CD4-positive, alpha-beta T cell treated with Interleukin-4 for 4 hours (primary cell): ENCODE measurements around the gene IRF2BPL.
"Not testable (repeated sequence)": the region's sequence is repeated elsewhere in the genome, so short reads cannot be mapped to it uniquely, and the experiment has no call there.

Experiments
- DNase-seq: peaks from one replicate; pipeline ENCODE4 v3.0.0-alpha.2; 2020

IRF2BPL gene

DNA sequence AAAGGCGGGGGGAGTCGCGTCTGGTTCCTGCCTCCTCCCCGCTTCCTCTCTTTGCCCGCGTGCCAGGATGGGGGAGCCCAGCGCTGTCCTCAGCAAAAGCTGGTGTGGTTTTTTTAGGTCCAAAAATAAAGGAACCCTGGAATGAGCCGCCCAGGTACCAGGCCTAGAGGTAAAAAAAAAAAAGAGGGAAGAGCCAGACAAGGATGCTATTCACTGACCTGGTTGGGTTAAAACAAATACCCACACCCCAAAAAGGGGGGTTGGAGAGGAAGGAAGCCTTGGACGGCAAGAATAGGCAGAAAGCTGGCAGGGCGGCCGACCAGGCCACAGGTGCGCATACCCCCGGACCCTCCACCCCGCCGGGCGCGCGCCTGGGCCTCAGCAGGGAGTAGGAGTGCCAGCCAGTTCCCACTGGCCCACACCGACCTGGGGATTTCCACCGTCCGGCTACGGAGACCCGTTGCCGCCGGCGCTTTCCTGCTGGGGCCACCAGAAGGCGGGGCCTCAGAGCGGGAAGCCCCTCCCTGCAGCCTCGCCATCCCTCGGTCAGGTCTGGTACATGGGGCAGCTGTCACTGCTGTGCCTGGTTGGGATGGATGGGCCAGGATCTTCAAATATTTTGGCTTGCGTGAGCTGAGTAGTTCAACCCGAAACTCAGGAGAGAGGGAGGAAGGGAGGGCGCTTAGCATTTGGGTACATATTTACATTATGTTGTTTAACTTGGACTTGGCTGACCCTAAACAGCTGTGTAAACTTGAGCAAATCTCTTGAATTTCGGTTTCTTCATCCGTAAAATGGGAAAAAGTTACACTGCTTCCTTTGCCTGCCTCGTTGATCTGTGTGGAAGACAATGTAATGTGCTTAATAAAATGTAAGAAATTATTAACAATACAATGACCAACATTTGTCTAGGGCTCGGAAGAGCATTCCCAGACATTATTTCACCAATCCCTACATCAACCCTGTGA is 5.4 kb upstream of the IRF2BPL start:
- DNase-seq: peak; percentile 79

DNA sequence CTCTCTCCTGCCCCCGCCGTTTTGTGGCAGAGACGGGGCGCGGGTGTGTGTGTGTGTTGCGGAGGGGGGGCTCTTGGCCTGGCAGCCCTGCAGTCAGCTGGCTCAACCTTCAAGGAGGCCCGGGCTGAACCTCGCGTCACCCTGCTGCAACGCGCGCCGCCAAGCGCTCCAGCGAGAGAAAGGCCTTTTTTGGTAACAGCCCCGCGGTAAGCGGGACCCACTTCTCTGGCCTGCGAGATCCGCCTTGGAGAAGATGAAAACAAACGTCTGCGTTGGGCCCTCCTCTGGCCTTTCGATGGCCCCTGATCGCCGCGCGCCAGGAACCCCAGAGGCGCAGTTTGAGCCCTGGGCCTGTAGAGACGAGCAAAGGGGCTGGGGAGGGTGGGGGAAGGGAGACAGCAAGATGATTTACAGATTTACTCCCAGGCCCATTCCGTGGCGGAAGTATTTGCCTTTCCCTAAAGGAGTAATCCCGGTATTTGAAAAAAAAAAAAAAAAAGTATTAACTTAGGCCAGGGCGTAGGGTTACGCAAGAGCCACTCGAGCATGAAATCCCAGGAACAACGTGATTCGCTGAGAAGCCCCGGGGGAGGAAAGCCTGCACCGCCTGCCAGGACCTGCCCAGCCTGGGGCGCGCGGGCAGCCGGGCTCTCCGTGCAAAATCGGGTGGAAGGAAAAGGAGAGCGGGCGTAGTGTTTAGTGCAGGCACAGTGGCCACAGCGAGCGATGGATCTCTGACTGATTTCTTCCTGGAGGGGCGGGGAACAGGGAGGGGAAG is 4.5 kb upstream of the IRF2BPL start:
- DNase-seq: peak; percentile 82

DNA sequence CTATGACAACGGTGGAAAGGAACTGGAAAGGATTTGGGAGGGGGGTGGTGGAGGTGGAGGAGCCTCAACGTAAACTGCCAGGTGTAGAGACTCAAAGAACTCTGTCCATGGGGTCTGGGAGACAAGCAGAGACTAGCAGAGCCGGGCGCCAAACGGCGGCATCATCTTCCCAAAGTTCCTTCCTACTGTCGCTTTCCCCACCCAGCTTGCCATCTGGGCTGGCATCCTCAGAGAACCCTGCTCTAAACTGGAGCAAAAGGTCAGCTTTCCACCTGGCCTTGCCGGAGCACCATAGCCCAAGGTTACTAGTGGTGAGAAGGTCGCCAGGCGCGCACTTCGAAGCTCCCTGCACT is 4.0 kb upstream of the IRF2BPL start:
- DNase-seq: no peak

DNA sequence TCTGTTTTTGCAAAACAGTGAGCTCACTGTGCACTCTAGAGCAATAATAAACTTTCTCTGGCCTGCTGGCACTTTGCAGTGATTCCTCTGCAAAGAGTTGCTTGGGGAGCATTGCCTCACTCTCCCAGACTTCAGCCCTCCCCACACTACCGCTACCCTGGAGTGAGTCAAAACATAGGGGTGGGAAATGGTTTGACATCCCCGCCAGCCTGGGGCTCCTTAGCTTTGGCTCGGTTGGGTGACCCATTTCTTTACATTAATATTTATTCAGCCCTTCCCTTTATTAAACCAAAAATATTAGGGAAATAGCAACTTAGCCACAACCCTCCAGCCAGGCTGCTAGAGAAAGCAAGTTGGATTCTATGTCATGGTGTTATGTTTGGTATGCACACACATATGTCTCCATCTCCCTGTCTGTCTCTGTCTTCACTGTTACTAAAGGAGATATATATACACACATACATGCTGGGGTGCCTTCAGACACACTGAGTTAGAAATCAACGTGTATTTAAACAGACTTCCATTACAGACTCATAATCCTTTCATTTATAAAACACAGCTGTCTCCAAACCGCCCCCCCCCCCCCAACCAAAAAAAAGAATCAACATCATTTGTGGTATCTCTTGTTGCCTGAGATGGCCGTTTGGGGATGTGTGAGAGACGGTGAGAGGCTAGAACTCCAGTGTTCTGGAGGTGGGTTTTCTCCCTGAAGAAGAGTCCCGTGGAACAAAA is 3.4 kb upstream of the IRF2BPL start:
- no peak for DNase-seq

DNA sequence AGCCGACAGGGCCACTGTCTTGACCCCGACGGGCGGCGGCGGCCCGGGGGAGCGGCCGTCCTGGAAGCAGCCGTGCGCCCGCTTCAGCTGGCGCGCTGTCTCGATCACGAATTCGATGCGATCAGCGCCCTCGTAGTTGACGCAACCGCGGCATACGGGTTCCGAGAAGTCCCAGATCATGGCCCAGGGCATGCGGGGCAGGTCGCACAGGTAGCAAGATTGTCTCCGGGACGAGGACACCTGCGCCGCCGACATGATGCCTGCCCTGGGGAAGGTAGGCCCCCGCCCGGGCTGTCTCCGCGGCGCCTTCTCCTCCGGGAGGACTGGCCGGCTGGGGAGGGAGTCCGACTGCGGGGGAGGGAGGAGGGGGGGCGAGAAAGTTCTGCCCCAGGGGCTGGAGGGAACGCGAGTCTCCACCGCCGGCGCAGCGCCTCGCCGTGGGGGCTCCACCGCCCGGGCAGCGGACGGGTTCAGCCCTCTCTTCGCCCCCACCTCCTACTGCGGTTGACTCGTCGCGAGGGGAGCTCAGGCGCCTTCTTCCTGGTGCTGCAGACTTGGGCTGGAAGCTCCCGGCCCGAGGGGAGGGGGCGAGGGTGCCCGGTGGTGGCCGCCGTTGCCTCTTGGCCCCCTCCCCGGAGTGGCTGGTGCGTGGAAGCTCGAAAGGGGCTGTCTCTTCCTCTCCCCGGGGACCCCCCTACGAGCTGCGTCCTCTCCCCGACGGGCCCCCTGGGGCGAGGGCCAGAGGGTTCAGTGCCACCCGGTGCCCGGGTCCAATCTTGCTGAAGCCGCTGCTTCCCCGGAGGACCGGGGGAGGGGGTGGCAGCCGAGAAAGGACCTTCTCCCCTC is 747 bp downstream of the IRF2BPL start:
- peak; percentile 60 for DNase-seq

DNA sequence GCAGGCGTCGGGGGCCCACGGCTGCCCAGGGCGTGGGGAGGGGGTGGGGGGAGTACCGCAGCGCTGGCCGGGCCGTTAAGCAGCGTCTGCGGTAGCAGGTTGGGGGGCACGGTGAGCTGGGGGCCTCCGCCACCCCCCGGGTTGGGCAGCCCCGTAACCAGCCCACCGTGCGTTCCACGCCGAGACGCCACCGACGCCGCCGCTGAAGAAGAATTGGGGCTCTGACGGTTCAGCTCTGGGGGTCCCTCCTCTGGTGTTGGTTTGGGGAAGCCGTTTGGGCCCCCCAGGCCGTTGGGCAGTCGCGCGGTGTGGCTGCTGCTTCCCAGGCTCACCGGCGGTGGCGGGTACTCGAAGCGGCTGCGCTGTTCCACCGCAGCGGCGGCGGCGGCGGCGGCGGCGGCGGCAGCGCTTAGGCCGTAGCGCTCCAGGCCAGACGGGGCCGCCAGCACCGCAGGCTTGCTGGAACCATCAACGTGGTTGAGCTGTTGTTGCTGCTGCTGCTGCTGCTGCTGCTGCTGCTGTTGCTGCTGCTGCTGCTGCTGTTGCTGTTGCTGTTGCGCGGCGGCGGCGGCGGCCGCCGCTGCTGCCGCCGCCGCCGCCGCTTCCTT is 1.5 kb downstream of the IRF2BPL start:
- DNase-seq: peak; percentile 50

DNA sequence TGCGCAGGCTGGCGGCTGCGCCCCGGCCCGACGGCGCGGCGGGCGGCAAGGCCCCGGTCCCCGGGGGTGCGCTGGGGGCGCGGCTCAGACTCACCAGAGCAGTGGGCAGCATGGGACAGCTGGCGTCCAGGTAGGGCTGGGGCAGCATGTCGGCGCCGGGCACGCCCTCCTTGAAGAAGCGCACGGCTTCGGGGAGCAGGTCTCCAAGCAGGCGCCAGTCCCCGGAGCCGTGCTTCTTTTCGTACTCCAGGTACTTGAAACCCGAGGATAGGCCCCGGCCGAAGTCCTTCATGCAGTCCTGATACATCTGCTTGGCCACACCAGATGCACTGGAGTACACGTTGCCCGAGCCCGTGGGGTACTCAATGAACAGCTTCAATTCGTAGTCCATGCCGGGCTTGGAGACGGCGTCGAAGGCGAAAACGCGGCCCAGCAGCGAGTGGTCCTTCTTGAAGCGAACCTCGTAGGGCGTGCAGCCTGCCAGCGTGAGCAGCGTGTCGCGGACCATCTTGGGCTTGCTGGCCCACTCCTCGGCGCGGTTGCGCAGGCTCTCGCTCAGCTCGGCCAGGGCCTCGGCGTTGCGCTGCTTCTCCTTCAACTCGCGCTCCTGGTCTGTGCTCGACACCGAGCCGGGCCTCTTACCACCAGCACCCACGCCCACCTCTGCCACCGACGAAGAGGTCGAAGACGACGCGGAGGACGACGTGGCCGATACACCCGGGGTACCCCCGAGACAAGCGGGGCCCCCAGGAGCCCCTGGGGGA is 2.2 kb downstream of the IRF2BPL start:
- DNase-seq: no peak

DNA sequence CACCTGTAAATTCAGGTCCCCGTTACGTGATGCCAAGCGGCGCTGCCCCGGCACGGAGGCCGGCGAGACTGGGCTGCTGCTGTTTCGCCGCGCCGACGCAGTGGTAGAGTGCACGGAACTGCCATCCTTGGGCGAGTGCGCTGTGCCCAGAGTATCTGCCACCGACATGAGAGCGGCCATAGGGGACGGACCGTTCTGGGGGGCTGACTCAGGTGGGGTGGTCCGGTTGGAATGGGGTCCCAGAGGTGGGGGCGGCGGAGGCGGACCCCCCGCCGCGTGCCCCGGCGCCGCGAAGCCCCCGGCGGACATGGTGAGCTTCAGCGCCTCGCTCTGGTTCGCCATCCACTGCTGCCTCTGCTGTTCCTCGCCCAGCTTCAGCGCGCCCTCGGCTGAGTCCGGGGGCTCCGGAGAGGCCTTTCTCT is 2.8 kb downstream of the IRF2BPL start:
- no peak for DNase-seq

DNA sequence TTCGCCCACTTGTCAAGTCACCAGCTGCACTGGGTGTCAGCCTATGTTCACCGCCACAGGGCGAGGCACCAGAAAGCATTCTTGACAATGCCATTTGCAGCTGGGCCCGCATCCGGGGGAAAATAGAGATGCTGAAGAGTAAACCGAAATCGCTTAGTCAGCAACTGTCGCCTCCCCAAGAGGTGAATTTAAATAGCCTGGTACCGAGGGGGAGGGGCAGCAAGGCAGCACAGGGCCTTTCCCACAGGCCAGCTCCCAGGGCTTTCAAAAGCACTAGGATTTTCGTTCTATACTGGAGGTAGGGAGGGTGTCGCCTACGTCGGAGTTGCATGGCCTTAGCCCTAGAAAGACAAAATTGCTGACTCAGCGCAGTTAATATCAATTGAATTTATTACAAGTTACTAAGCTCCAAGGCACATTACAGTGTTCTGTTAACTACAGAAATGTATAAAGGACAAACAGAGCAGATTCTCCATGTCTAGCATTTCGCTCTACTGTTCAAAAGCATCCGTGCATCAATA is 4.3 kb downstream of the IRF2BPL start:
- DNase-seq: peak; percentile 79

DNA sequence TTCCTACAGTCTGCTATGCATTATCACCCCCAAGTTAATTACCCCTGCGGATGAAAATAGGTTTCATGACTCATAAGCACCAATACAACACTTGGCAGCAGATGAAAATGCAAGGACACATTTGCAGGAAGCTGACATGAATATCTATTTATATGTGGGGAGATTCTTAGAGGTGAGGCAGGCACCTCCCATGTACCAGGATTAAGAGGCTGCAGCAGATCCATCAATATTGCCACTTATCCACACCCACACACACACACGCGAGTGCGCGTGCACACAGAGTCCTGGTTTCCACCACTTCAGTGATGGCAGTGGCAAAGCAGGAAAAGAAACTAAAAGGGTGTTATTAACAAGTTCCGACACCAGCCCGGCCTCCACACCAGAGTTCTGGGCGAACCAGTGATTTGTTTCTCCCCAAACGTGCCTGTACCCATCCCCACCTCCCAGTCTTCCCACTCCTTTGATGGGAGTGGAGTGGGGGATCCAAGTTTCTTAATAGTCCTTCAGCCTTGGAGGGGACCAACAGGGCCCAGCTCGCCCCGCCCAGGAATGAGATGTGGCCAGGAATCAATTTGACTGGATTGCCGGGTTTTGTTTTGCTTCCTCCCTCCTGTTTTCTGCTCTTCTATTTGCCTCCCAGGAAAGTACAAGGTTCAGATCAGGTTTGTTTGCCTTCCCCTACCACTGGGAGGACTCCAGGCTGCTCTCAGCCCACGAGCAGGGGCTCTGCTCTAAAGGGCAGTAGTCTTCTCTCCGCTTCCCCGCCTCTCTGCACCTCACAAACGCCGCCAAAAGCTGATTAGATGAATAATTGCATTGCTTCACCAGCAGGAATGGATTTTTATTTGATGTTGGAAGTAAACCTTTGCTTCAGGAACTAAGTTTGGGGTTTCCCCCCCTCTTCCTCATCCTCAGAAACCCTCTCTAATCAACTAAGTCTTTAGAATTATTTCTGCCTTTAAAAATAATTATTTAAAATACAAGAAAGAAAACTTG is 5.2 kb downstream of the IRF2BPL start:
- no peak for DNase-seq

DNA sequence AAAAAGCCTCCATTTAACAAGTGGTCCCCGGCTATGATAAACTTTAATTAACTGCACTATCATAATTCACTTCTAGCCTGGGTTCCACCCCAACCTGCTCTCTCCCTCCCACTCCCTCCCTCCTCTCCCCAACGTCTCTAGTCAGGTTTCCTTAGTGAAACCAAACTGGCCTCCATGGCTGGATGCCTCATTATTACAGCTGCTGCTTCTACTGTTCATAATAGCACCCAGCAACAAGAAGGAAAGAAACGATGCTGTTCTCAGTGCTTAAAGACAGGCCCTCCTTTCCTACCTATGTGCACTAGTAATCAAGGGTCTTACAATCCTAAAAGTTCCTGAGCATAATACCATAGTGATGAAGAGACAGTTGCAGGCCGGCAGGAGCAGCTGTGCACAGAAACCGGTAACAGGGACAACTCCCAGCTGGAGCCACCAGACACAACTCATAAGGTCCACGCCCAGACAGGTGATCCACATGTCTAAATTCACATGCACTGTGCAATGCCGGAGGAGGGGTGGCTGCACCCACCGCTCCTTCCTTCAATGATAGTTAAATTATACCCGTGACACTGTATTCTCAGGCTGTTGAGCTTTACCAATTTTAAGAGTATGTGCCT is 6.2 kb downstream of the IRF2BPL start:
- no peak for DNase-seq

DNA sequence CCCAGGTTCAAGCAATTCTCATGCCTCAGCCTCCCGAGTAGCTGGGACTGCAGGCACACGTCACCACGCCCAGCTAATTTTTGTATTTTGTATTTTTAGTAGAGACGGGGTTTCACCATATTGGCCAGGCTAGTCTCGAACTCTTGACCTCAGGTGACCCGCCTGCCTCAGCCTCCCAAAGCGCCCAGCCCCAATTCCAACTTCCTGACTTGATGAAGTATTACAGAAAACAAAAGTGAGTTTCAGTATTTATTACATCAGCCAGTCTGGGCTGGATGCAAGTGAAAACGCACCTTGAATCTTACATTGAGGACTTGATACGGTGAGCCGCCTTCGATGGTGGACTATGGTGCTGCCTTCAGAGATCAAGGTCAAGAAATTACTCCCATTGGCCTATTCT is 7.1 kb downstream of the IRF2BPL start:
- DNase-seq: not testable (repeated sequence)

DNA sequence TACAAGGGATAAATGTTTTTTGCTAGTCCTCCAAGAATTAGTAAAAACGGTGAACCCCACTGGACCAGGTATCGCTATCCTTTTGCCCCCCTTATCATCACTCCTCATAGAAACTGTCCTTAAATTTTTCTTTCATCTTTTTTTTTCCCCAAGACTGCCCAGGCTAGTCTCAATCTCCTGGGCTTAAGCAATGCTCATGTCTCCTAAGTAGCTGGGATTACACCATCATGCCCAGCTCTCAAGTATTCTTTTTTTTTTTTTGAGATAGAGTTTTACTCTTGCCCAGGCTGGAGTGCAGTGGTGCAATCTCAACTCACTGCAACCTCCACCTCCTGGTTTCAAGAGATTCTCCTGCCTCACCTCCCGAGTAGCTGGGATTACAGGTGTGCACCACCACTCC is 9.7 kb downstream of the IRF2BPL start:
- DNase-seq: no peak

DNA sequence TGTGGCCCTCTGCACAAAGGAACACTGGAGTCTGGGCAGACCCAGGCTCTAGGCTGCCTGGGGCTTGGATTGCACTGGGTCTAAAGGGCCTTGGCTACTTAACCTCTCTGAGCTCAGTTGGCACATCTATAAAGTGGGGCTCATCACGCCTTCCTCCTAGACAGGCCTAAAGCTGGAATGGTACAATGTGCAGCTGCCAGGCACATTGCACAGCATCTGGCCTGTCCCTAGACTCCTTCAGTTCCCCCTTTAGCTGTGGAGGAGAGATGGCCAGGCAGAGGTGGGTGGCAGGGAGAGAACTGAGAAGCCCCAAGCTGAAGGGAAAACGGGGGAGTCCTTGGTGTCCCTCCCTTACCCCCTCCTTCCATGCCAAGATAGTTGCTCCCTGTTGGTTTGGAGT is 10.8 kb downstream of the IRF2BPL start:
- no peak for DNase-seq

DNA sequence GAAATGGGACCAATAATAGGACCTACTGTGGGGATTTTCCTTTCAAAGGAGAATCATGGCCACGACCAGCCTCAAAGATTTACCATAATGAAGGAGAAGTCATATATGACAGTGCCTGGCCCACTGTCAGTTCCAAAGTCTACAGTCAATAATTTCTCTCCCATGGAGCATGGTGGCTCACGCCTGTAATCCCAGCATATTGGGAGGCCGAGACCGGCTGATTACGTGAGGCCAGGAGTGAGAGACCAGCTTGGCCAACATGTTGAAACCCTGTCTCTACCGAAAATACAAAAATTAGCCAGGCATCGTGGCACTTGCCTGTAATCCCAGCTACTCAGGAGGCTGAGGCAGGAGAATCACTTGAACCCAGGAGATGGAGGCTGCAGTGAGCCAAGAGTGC is 13.8 kb downstream of the IRF2BPL start:
- DNase-seq: no peak

DNA sequence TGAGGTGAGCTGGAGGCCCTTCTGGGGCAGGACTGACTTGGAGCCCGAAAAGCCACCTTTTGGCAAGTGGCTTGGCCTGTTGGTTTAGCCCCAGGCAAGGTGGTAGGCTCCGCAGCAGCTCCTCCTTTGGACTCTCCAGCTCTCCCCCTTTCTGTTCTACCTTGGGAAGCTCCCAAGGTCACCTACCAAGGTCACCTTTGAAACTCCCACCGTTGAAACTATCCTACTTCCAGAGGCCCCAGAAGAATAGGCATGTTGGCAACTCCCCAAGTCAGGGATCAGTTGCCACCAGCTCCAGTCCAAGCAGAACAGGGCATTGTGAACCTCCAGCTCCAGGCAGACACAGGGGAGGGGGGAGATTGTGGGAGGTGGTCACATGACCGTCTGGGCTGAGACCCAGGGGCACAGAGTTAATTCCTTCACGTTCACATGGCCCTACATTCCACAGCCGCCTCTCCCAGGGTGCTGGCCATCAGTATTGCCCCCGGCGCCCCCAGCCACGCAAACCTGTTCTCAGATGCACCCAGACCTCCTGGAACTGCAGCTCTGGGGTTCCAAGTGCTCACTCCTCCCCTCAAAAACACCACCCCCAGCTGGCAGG is 14.4 kb downstream of the IRF2BPL start:
- DNase-seq: no peak

DNA sequence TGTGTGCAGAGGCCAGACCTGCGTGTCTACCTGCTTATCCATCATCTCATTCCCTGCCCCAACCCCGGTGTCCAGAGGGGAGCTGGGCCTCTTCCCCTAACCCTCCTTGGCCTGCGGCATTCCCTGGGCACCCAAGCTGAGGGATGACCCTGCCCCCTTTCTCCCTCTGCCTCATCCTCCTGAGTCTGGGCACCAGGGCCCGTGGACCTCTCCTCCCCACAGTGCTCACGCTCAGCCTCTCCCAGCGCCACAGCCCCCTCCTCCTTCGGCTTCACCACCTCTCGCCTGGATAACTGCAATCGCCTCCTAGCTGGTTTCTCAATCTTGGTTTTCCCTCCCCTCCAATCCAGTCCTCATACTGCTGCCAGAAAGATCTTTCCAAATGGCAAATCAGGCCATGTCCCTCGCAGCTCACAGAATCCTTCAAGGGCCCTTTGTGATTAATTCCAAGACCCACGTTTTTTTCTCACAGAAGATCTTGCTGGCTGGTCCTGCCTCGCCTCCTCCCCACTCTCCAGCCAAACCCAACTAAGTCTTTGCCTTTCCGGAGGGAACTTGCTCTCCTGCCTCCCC is 16.2 kb downstream of the IRF2BPL start:
- DNase-seq: no peak

DNA sequence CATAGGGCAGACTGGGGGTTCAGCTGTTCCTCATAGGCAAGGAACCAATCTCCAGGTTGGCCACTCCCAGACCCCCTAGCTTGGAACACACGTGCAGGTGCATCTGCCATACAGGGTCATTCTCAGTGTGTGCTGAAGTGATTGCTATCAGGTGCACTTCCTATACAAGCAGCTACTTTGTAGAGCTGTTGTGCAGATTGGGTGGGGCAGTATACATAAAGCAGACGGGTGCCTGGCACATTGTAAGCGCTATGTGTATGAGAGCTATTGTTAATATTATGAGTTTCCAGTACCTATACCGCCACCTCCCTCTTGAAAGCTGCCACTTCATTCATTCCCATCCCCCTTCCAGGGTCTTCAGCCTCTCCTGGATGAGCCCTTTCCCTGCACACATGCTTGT is 17.3 kb downstream of the IRF2BPL start:
- no peak for DNase-seq
